ENCODE results near the gene OR4D6.

DNA sequence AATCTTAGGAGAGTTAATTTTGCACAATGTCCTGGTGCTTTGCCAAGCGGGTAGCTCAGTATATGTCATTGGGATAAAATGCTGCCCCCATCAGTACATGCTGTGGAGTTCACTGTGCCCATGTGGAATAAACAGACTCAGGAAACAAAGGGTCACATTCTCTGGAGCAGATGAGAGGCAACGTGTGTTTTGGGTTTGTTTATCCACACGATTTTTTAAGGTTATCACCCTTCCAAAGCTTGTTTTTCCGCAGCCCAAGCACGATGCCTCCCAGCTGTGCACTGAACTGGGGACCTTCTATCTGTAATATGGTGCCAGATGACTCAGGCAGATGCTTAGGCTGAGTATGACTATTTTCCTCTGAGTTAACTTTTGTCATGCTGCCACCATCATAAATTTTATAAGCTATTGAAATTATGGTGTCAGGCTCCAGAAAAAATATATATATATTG is 6.5 kb downstream of the OR4D6 start:
- TF ChIP-seq, protein P1, sequence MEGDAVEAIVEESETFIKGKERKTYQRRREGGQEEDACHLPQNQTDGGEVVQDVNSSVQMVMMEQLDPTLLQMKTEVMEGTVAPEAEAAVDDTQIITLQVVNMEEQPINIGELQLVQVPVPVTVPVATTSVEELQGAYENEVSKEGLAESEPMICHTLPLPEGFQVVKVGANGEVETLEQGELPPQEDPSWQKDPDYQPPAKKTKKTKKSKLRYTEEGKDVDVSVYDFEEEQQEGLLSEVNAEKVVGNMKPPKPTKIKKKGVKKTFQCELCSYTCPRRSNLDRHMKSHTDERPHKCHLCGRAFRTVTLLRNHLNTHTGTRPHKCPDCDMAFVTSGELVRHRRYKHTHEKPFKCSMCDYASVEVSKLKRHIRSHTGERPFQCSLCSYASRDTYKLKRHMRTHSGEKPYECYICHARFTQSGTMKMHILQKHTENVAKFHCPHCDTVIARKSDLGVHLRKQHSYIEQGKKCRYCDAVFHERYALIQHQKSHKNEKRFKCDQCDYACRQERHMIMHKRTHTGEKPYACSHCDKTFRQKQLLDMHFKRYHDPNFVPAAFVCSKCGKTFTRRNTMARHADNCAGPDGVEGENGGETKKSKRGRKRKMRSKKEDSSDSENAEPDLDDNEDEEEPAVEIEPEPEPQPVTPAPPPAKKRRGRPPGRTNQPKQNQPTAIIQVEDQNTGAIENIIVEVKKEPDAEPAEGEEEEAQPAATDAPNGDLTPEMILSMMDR (conservative IDR thresholded peaks at IDR 0.05; ENCODE audit: low read depth, low read length) = no peak; the same call in 1 of the 2 replicates
- no peak for TF ChIP-seq EZH2phosphoT487 (IDR thresholded peaks at IDR 0.05; ENCODE audit: borderline replicate concordance, low read length)

Data from PC-3 (cell line).